RWPE1 (cell line): ENCODE results near the gene RHBDF2.
A peak's percentile ranks its signal among the peaks of the same experiment; 100 is the strongest.
"Not testable (repeated sequence)": the region's sequence is repeated elsewhere in the genome, so short reads cannot be mapped to it uniquely, and the experiment has no call there.

Experiments used
- CTCF ChIA-PET: fragments of 350-600 bp; sonication (Branson Sonifier 250); formaldehyde crosslinking; extraction: SDS; loops from one replicate; lab custom pipeline; 2021; lab: Yijun Ruan, JAX
- POLR2A ChIA-PET: fragments of 400-600 bp; formaldehyde crosslinking; extraction: SDS; loops from one replicate; lab custom pipeline; 2020; ENCODE audit warnings: antibody characterized with exemption; ENCODE audit not compliant: low non-redundant PET; lab: Yijun Ruan, JAX
- DNase-seq: peaks from one replicate; pipeline ENCODE4 v3.0.0; 2012; ENCODE audit warnings: low spot score
- H3K27ac ChIP-seq: fragments of 450-650 bp; 2 replicates; pipeline ENCODE4 v1.5.1; 2017
- CTCF ChIP-seq: fragments of 450-650 bp; conservative IDR thresholded peaks from 2 replicates; pipeline ENCODE4 v1.5.1; 2017; ENCODE audit warnings: low read depth, mild to moderate bottlenecking

Gene RHBDF2

GRCh38 chr17:76536511-76537287 lies 35.5 kb upstream of the RHBDF2 start:
- POLR2A ChIA-PET, result interaction anchor here (0.7 kb wide), 1 partner anchor 66 kb away, joined by 4 read pairs; no protein-coding TSS in a partner anchor
- no peak for DNase-seq
- CTCF ChIA-PET, result interaction anchor here (0.8 to 1.6 kb wide), 3 partner anchors 10 to 20 kb away, joined by 5 to 7 read pairs (median 5); no protein-coding TSS in a partner anchor
- H3K27ac ChIP-seq, result peak overlapping the region; percentile 99
- TF ChIP-seq CTCF, result no peak

GRCh38 chr17:76535788-76536510 lies 34.7 kb upstream of the RHBDF2 start:
- POLR2A ChIA-PET, result interaction anchor here (0.7 kb wide), 1 partner anchor 67 kb away, joined by 4 read pairs; no protein-coding TSS in a partner anchor
- peak overlapping the region; percentile 99 for H3K27ac ChIP-seq
- TF ChIP-seq CTCF, result no peak
- no peak for DNase-seq
- CTCF ChIA-PET, result interaction anchor here (1.6 kb wide), 1 partner anchor 13 kb away, joined by 7 read pairs; no protein-coding TSS in a partner anchor

- TF ChIP-seq CTCF, result no peak
- no peak for DNase-seq
- ChIA-PET POLR2A (no interaction called here), CTCF (interaction anchor here (1.6 to 2.7 kb wide), 2 partner anchors 12 kb away, joined by 7 read pairs; no protein-coding TSS in a partner anchor)
- H3K27ac ChIP-seq, result peak overlapping the region; percentile 99
Observed at GRCh38 chr17:76534831-76535732, 33.9 kb upstream of the RHBDF2 start.

GRCh38 chr17:76533640-76534359 lies 32.6 kb upstream of the RHBDF2 start:
- DNase-seq, POLR2A ChIA-PET: not testable (repeated sequence)
- H3K27ac ChIP-seq, result peak overlapping the region; percentile 99
- CTCF ChIA-PET, result interaction anchor here (0.6 to 2.7 kb wide), 2 partner anchors 11 to 218 kb away, joined by 5 to 7 read pairs; no protein-coding TSS in a partner anchor

GRCh38 chr17:76532072-76532651 lies 30.9 kb upstream of the RHBDF2 start:
- peak overlapping the region; percentile 99 for H3K27ac ChIP-seq
- DNase-seq, result peak; percentile 73
- ChIA-PET POLR2A (no interaction called here), CTCF (interaction anchor here (0.6 to 2.7 kb wide), 3 partner anchors 8 to 61 kb away, joined by 5 to 7 read pairs (median 6); partner anchors contain the start of gene PRCD)
- TF ChIP-seq CTCF, result no peak

- no peak for DNase-seq
- ChIA-PET CTCF (interaction anchor here (0.6 to 1.5 kb wide), 2 partner anchors 9 to 10 kb away, joined by 3 to 6 read pairs; partner anchors contain the start of gene PRCD), POLR2A (no interaction called here)
- H3K27ac ChIP-seq, result peak overlapping the region; percentile 99
- TF ChIP-seq CTCF, result no peak
Observed at GRCh38 chr17:76531486-76532038, 30.3 kb upstream of the RHBDF2 start.
